Muscle layer of duodenum (tissue), 2 donors: ENCODE data around the gene PKP1.

Source experiments
- H3K27ac ChIP-seq: one replicate; pipeline ENCODE4 v1.7.0; 2013; ENCODE audit warnings: mild to moderate bottlenecking, low read length
- H3K27me3 ChIP-seq: one replicate; pipeline ENCODE4 v1.7.0; 2013; ENCODE audit warnings: low read depth, mild to moderate bottlenecking, control low read depth, low read length
- H3K36me3 ChIP-seq, 2 donors: one replicate each; pipeline ENCODE4 v1.7.0; 2013; ENCODE audit warnings: low read length in 2 of 2, control low read depth in 1 of 2, mild to moderate bottlenecking in 1 of 2; ENCODE audit not compliant: insufficient read depth in 2 of 2, control insufficient read depth in 1 of 2
- H3K4me1 ChIP-seq, 2 donors: one replicate each; pipeline ENCODE4 v1.7.0; 2013; ENCODE audit warnings: low read length in 2 of 2, mild to moderate bottlenecking in 2 of 2, control low read depth in 1 of 2, moderate library complexity in 1 of 2; ENCODE audit not compliant: insufficient read depth in 2 of 2, control insufficient read depth in 1 of 2
- H3K4me3 ChIP-seq, 2 donors: one replicate each; pipeline ENCODE4 v1.7.0; 2013; ENCODE audit warnings: low read length in 2 of 2, low read depth in 1 of 2, mild to moderate bottlenecking in 1 of 2
- H3K9me3 ChIP-seq, 2 donors: one replicate each; pipeline ENCODE4 v1.7.0; 2013; ENCODE audit warnings: low read length in 2 of 2, control low read depth in 1 of 2, mild to moderate bottlenecking in 1 of 2; ENCODE audit not compliant: control insufficient read depth in 1 of 2
- donor health status: healthy.

PKP1 gene

DNA sequence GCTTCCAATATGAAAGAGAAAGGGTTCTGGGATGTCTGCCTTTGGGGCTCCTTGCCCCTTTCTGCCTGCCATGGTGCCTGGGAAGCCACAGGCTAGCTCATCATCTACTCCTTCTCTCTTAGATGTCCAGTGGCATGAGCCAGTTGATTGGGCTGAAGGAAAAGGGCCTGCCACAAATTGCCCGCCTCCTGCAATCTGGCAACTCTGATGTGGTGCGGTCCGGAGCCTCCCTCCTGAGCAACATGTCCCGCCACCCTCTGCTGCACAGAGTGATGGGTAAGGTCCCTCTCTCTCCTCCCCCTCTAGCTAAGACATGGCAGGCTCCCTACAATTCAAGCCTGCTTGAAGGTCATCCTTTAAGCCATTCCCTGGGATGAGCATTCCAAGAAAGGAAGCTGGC, 41.0 kb downstream of the PKP1 start:
- no peaks in the 10 kb centered on the region for H3K36me3 ChIP-seq

GRCh38 chr1:201324821-201325677, 41.7 kb downstream of the PKP1 start:
- Histone ChIP-seq H3K36me3 (no peaks in the 10 kb centered on the region), H3K4me1 (no peaks in the 10 kb centered on the region), H3K27me3 (no peaks in the 10 kb centered on the region), H3K9me3 (no peaks in the 10 kb centered on the region), H3K27ac (no peak overlapping the region), H3K4me3 (no peak overlapping the region)

More for the DNA sequence above, 41.0 kb downstream of the PKP1 start:
- H3K27me3 ChIP-seq = no peaks in the 10 kb centered on the region
- H3K9me3 ChIP-seq = no peaks in the 10 kb centered on the region
- no peak overlapping the region for H3K4me3 ChIP-seq
- no peak overlapping the region for H3K27ac ChIP-seq
- no peaks in the 10 kb centered on the region for H3K4me1 ChIP-seq

GRCh38 chr1:201325678-201326060, 42.4 kb downstream of the PKP1 start:
- no peak overlapping the region for H3K27ac ChIP-seq
- H3K9me3 ChIP-seq = no peaks in the 10 kb centered on the region
- H3K4me1 ChIP-seq = no peaks in the 10 kb centered on the region
- H3K36me3 ChIP-seq = no peaks in the 10 kb centered on the region
- no peak overlapping the region for H3K4me3 ChIP-seq
- H3K27me3 ChIP-seq = no peaks in the 10 kb centered on the region

DNA sequence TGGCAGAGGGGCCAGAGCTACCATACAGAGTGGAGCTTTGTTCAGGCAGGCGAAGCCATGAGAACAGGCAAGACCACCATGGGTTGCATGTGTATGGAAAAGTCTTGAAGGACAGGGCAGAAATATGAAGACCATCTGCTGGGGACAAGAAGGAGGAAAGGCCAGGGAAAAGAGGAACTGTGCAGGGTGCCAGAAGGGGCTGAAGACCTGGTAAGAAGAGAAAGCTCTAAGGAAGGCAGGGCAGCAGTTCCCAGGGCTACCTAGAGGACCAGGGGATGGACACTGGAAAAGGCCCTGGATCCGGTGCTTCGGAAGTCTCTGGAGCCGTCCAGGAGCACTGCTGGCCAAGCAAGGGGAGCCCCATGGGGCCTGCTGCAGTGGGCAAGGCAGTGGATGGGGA, 43.4 kb downstream of the PKP1 start:
- H3K27ac ChIP-seq = no peak overlapping the region

GRCh38 chr1:201327687-201328240, 44.5 kb downstream of the PKP1 start:
- H3K4me1 ChIP-seq = no peaks in the 10 kb centered on the region
- H3K4me3 ChIP-seq = no peak overlapping the region
- no peaks in the 10 kb centered on the region for H3K27me3 ChIP-seq
- no peak overlapping the region for H3K27ac ChIP-seq
- H3K36me3 ChIP-seq = no peaks in the 10 kb centered on the region
- no peaks in the 10 kb centered on the region for H3K9me3 ChIP-seq

More for the DNA sequence above, 43.4 kb downstream of the PKP1 start:
- no peaks in the 10 kb centered on the region for H3K9me3 ChIP-seq
- H3K36me3 ChIP-seq = no peaks in the 10 kb centered on the region
- no peak overlapping the region for H3K4me3 ChIP-seq
- H3K27me3 ChIP-seq = no peaks in the 10 kb centered on the region
- no peaks in the 10 kb centered on the region for H3K4me1 ChIP-seq

- H3K27ac ChIP-seq = no peak overlapping the region
- H3K9me3 ChIP-seq = no peaks in the 10 kb centered on the region
- H3K4me1 ChIP-seq = no peaks in the 10 kb centered on the region
- no peaks in the 10 kb centered on the region for H3K36me3 ChIP-seq
- H3K27me3 ChIP-seq = no peaks in the 10 kb centered on the region
- H3K4me3 ChIP-seq = no peak overlapping the region
Measured at GRCh38 chr1:201328576-201328975, 45.3 kb downstream of the PKP1 start.

- no peak overlapping the region for H3K27ac ChIP-seq
- H3K4me3 ChIP-seq = no peak overlapping the region
- H3K27me3 ChIP-seq = no peaks in the 10 kb centered on the region
- no peaks in the 10 kb centered on the region for H3K36me3 ChIP-seq
- no peaks in the 10 kb centered on the region for H3K9me3 ChIP-seq
- no peaks in the 10 kb centered on the region for H3K4me1 ChIP-seq
Measured at GRCh38 chr1:201329286-201329685, 46.0 kb downstream of the PKP1 start.

GRCh38 chr1:201329801-201330200, 46.5 kb downstream of the PKP1 start:
- no peaks in the 10 kb centered on the region for H3K9me3 ChIP-seq
- H3K4me3 ChIP-seq = no peak overlapping the region
- no peak overlapping the region for H3K27ac ChIP-seq
- no peaks in the 10 kb centered on the region for H3K36me3 ChIP-seq
- no peaks in the 10 kb centered on the region for H3K4me1 ChIP-seq
- no peaks in the 10 kb centered on the region for H3K27me3 ChIP-seq

GRCh38 chr1:201330541-201330940, 47.2 kb downstream of the PKP1 start:
- H3K27ac ChIP-seq = no peak overlapping the region
- H3K27me3 ChIP-seq = no peaks in the 10 kb centered on the region
- H3K4me3 ChIP-seq = no peak overlapping the region
- no peaks in the 10 kb centered on the region for H3K9me3 ChIP-seq
- no peaks in the 10 kb centered on the region for H3K4me1 ChIP-seq
- no peaks in the 10 kb centered on the region for H3K36me3 ChIP-seq

DNA sequence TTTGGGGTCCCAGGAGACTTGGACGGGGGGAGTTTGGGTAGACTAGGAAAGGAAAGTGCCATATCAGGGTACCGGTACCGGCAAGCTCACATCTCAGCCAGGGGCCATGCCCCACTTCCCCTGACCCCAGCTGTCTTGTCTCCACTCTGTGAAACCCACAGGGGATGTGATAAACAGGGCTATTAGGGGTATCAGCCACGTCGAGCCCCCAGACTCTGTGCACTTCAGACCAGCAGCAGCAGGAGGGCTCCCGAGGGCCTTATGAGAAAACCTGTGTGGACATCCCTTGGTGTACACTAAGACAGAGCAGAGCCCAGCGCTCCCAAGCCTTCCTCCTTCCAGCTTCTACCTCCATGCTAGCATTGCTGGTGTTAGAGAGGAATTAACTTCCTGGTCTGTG, 47.9 kb downstream of the PKP1 start:
- no peaks in the 10 kb centered on the region for H3K9me3 ChIP-seq
- no peaks in the 10 kb centered on the region for H3K4me1 ChIP-seq
- no peak overlapping the region for H3K27ac ChIP-seq
- no peaks in the 10 kb centered on the region for H3K27me3 ChIP-seq
- no peaks in the 10 kb centered on the region for H3K36me3 ChIP-seq
- H3K4me3 ChIP-seq = no peak overlapping the region

- Histone ChIP-seq H3K9me3 (no peaks in the 10 kb centered on the region), H3K4me1 (no peaks in the 10 kb centered on the region), H3K4me3 (no peak overlapping the region), H3K27me3 (no peaks in the 10 kb centered on the region), H3K36me3 (no peaks in the 10 kb centered on the region), H3K27ac (no peak overlapping the region)
Measured at GRCh38 chr1:201332021-201332420, 48.7 kb downstream of the PKP1 start.
